ENCODE measurements around the gene SHROOM1. TPM values are rescaled to one million over a fixed set of nuclear protein-coding genes. Genes with fewer than 3 reads are reported as not detected.

Gene SHROOM1, protein sequence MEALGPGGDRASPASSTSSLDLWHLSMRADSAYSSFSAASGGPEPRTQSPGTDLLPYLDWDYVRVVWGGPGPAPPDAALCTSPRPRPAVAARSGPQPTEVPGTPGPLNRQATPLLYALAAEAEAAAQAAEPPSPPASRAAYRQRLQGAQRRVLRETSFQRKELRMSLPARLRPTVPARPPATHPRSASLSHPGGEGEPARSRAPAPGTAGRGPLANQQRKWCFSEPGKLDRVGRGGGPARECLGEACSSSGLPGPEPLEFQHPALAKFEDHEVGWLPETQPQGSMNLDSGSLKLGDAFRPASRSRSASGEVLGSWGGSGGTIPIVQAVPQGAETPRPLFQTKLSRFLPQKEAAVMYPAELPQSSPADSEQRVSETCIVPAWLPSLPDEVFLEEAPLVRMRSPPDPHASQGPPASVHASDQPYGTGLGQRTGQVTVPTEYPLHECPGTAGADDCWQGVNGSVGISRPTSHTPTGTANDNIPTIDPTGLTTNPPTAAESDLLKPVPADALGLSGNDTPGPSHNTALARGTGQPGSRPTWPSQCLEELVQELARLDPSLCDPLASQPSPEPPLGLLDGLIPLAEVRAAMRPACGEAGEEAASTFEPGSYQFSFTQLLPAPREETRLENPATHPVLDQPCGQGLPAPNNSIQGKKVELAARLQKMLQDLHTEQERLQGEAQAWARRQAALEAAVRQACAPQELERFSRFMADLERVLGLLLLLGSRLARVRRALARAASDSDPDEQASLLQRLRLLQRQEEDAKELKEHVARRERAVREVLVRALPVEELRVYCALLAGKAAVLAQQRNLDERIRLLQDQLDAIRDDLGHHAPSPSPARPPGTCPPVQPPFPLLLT
- 8.8 to 11.6 TPM (median 10.2 TPM) in 5 replicates for total RNA-seq (2022; extraction: Qiagen RNA extraction)

GRCh38 chr5:132830436-132831094, at the start of gene SHROOM1:
Gene SHROOM1 (minus strand): TSS chr5:132830647. CDS start chr5:132826140, 4,507 bp downstream.

DNA sequence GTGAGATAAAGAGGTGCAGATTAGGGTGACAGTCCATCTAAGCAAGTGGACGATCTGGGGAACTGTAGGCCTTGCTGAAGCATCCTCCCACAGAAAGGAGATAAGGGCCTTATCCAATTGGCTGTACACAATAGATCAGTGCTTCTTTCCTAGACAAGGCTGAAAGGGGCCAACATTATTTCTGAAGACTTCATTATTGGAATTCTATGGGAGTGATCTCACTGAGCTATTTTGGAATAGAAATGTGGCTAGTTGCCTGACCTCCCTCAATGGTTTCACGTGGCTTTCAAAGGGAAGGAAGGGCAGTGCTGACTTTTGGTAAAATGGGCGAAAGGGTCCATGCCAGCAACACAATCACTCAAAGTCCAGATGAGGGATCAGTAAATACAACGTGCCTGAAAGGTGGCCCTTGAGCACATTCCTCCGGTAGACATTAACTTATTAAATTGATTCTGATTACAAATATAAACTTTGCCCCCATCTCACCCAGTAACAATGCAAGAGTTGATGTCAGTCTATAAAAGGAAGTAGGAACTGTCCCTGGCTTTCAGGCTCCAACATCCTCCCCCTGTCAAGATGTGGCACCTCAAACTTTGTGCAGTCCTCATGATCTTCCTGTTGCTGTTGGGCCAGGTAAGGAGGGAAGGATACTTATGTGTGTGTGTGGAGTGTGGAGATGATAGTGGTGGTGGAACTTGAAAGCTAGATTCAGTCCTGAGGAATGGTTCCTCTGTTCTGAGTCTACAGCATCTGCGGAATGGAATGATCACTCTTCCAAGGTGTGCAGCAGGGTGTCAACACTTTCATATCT, 42.9 kb upstream of the SHROOM1 start, which contains the start of gene LEAP2:
TSS of gene LEAP2 (plus strand) at position 550 of the 811 bp plus-strand sequence. CDS start at position 577, 27 bp downstream.

DNA sequence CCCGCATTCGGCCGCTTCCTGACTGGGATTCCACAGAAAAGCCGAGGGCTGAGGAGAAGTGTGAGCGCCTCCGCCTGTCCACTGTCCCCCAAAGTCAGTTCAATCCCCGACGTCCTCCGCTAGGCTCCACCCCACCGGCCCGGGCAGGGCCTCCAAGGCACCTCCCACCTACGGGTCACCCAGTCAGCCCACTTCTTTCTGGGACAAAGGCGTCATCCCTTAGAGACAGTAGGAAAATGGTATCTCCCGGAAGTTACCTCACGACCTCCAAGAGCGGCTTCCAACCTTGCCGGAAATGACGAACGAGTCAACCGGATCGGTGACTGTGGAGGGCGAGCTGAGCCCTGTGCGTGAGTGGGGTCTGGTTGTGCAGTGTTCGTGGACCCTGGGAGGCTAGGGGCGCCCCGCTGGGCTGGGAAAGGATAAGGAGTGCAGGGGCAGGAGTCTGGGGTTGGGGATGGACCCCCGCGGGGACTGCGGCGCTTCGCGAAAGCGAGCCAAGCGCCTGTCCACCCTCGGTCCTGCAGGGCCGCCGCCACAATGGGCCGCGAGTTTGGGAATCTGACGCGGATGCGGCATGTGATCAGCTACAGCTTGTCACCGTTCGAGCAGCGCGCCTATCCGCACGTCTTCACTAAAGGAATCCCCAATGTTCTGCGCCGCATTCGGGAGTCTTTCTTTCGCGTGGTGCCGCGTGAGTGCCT, 36.0 kb upstream of the SHROOM1 start, which contains the start of the genes GDF9 and UQCRQ:
TSS of gene GDF9 (minus strand) at position 128 of the 704 bp plus-strand sequence. CDS start 1,936 bp downstream, outside the sequence.
TSS of gene UQCRQ (plus strand) at position 301 of the 704 bp plus-strand sequence. CDS start at position 541, 240 bp downstream.

GRCh38 chr5:132812781-132813598, 17.5 kb downstream of the SHROOM1 start, which contains the start of gene SOWAHA:
Gene SOWAHA (plus strand): TSS chr5:132813302. CDS start chr5:132813622, 320 bp downstream.

DNA sequence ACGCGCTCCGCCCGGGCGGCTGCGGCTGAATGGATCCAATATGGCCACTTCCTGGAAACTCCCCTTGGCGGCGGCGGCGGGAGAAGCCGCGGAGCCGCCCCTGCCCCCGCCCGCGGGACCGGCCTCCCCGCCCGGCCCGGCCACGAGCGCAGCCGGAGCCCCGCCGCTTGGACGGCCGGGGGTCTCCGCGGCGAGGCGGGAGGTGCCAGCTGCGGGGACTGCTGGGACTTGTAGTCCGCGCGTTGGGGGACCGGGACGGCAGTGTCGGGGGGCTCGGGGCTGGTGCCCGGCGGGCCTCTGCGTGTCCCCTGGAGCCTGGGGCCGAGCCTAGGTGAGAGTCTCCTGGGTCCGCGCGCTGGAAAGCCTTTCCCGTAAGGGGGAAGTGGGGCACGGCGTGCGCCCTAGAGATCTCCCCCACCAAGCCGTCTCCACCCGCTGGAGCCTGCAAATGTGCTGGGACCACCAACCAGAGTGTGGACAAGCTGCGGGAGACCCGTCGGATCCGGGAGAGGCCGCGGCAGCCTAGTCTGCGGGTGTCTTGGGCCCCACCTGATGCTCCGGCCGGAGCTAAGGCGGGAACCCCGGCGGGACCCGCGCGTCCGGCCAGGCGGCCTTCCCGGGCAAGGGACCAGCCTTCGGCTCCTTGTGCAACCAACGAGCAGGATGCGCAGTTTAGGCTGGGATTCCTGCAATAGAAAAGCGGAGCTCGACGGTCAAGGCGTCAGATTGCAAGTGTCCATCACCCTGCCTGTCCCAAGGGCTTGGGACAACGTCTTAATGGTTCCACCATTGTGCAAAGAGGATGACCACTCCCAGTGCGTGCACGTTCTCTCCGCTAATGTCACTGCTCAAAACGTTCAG, 53.0 kb downstream of the SHROOM1 start, which contains the start of gene SEPTIN8:
TSS of gene SEPTIN8 (minus strand) at position 31 of the 861 bp plus-strand sequence. CDS start 102 bp downstream, outside the sequence.

Other genes starting within 250 kb of the SHROOM1 start
- 0.08 TPM in 1 of 5 replicates, not detected in the others for gene IL13, start 172.5 kb downstream of the SHROOM1 start, total RNA-seq (2022; extraction: Qiagen RNA extraction)
- gene IL4, start 156.7 kb downstream of the SHROOM1 start, total RNA-seq (2022; extraction: Qiagen RNA extraction) = not detected in 5 replicates
- 7.0 to 11.0 TPM (median 8.4 TPM) in 5 replicates for gene KIF3A, start 93.1 kb downstream of the SHROOM1 start, total RNA-seq (2022; extraction: Qiagen RNA extraction)
- 0.07 to 0.22 TPM (median 0.07 TPM) in 5 replicates for gene CCNI2, start 83.2 kb downstream of the SHROOM1 start, total RNA-seq (2022; extraction: Qiagen RNA extraction)
- gene SEPTIN8, start 53.4 kb downstream of the SHROOM1 start, total RNA-seq (2022; extraction: Qiagen RNA extraction) = 16.6 to 22.2 TPM (median 20.6 TPM) in 5 replicates
- 0.08 to 0.14 TPM (median 0.13 TPM) in 5 replicates for gene SOWAHA, start 17.3 kb downstream of the SHROOM1 start, total RNA-seq (2022; extraction: Qiagen RNA extraction)
- gene GDF9, start 35.8 kb upstream of the SHROOM1 start, total RNA-seq (2022; extraction: Qiagen RNA extraction) = 0.14 to 0.38 TPM (median 0.21 TPM) in 5 replicates
- gene UQCRQ, start 36.0 kb upstream of the SHROOM1 start, total RNA-seq (2022; extraction: Qiagen RNA extraction) = 288 to 594 TPM (median 523 TPM) in 5 replicates
- 0.62 to 1.0 TPM (median 0.97 TPM) in 5 replicates for gene LEAP2, start 43.0 kb upstream of the SHROOM1 start, total RNA-seq (2022; extraction: Qiagen RNA extraction)
- gene AFF4, start 133.0 kb upstream of the SHROOM1 start, total RNA-seq (2022; extraction: Qiagen RNA extraction) = 17.7 to 31.0 TPM (median 24.6 TPM) in 5 replicates
- 23.8 to 28.4 TPM (median 27.7 TPM) in 5 replicates for gene ZCCHC10, start 195.9 kb upstream of the SHROOM1 start, total RNA-seq (2022; extraction: Qiagen RNA extraction)
- 150 to 192 TPM (median 180 TPM) in 5 replicates for gene HSPA4, start 221.4 kb upstream of the SHROOM1 start, total RNA-seq (2022; extraction: Qiagen RNA extraction)

Data from A549 treated with Hydrocortisone at 1 μM for 4 hours (cell line).